Measurements from ENCODE around the gene RP2. TPM values are rescaled to one million over a fixed set of nuclear protein-coding genes. Genes with fewer than 3 reads are reported as not detected.

Gene RP2
- total and polyA plus RNA-seq, 9 of the 15 experiments (the other 6 are each of a cell fraction or from before 2014, with no cell fraction given): 2.0 to 6.9 (median 3.5) TPM

DNA sequence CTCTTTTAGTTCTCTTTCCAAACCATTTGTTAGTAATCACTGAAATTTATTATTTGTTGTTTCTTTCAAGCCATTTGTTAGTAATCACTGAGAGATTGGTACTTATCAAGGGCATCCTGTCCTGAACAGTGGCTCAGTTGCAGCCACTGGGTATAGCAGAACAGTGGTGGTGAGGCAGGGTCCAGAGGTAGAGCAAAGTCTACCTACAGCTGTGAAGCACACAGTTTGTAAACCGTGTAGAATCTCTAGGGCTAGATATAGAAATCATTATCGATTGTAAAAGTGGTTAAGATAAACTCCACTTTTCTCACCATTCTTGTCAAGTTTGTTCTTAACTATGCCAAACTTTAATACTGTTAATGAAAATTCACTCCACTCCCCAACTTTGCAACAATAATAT, 79.4 kb downstream of the RP2 start:
- Histone ChIP-seq H3K9me1 (ENCODE audit: control insufficient read depth, insufficient read depth, low read length) (no peaks in the 10 kb centered on the region), H4K20me1 (replicated peaks; ENCODE audit: control insufficient read depth, insufficient read depth, low read length) (no peaks in the 10 kb centered on the region), H3K4me1 (replicated peaks in 1 of 2; ENCODE audit: control insufficient read depth in 2 of 2, insufficient read depth in 2 of 2, low read length in 2 of 2) (peaks cover 0 to 9% of the 10 kb centered on the region in 2 experiments; a peak in 2 of 5 replicates), H3K9ac (ENCODE audit: insufficient read depth in 1 of 2, low read depth in 2 of 2, low read length in 2 of 2) (no peak overlapping the region), H3K4me2 (ENCODE audit: insufficient read depth, low read length) (no peak overlapping the region), H3K36me3 (ENCODE audit: control insufficient read depth, insufficient read depth, low read length) (no peaks in the 10 kb centered on the region), H3K4me3 (no peak overlapping the region), H3K79me2 (ENCODE audit: control insufficient read depth, insufficient read depth, low read length) (peaks cover 32% of the 10 kb centered on the region), H3K27ac (ENCODE audit: extremely low read depth, low read depth, low read length) (no peak overlapping the region), H2AFZ (ENCODE audit: low read depth, low read length) (no peak overlapping the region), H3K9me3 (replicated peaks; ENCODE audit: control insufficient read depth, insufficient read depth, low read depth, low read length) (0 out of 2 replicates have a peak, but pooled peaks cover 2% of the 10 kb centered on the region), H3K27me3 (ENCODE audit: control insufficient read depth in 2 of 2, insufficient read depth in 2 of 2, low read length in 2 of 2) (no peaks in the 10 kb centered on the region; a peak in 2 of 5 replicates)
- ChIA-PET POLR2A (no interaction called here), CTCF (ENCODE audit: low intra/inter-chr PET ratio) (no interaction called here)
- 0% methylated on average over 2 of the region's 2 CpGs for WGBS (ENCODE audit: insufficient coverage, low coverage, missing lambda C conversion rate)
- in situ Hi-C loops (cut with MboI): no loop called here
- no peak for ATAC-seq
- no TSS peak for BruUV-seq (replicated peaks)
- DNase-seq (ENCODE audit: extremely low read depth in 1 of 4, low spot score in 3 of 4): no peak
- intact Hi-C loops (cut with micrococcal nuclease): no loop called here
- no peak for FAIRE-seq
- no peak for TF ChIP-seq SRSF7 (optimal IDR thresholded peaks at IDR 0.05; ENCODE audit: low read depth, low read length)
- TF ChIP-seq BCL6 (CRISPR knock-in tag; IDR thresholded peaks at IDR 0.05): no peak
- TF ChIP-seq DDX20 (tag; IDR thresholded peaks at IDR 0.05; ENCODE audit: low read depth): no peak
- no peak for TF ChIP-seq ZNF197 (CRISPR knock-in tag; IDR thresholded peaks at IDR 0.05; ENCODE audit: low read depth)
- no peak for TF ChIP-seq CHD4 (IDR thresholded peaks at IDR 0.05; ENCODE audit: insufficient read depth, insufficient replicate concordance, low read depth, low read length, poor library complexity, severe bottlenecking)
- TF ChIP-seq SAFB (IDR thresholded peaks at IDR 0.05; ENCODE audit: borderline replicate concordance, low read depth, low read length): no peak
- TF ChIP-seq, protein P1, sequence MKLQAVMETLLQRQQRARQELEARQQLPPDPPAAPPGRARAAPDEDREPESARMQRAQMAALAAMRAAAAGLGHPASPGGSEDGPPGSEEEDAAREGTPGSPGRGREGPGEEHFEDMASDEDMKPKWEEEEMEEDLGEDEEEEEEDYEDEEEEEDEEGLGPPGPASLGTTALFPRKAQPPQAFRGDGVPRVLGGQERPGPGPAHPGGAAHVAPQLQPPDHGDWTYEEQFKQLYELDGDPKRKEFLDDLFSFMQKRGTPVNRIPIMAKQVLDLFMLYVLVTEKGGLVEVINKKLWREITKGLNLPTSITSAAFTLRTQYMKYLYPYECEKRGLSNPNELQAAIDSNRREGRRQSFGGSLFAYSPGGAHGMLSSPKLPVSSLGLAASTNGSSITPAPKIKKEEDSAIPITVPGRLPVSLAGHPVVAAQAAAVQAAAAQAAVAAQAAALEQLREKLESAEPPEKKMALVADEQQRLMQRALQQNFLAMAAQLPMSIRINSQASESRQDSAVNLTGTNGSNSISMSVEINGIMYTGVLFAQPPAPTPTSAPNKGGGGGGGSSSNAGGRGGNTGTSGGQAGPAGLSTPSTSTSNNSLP (IDR thresholded peaks at IDR 0.05; ENCODE audit: borderline replicate concordance, low read depth, low read length): no peak
- TF ChIP-seq RFX5 (IDR thresholded peaks at IDR 0.05; ENCODE audit: low read depth, low read length): no peak
- TF ChIP-seq SRSF9 (IDR thresholded peaks at IDR 0.05; ENCODE audit: borderline replicate concordance, low read depth, low read length): no peak
- no peak for TF ChIP-seq TBL1XR1 (IDR thresholded peaks at IDR 0.05; ENCODE audit: low read length in 2 of 2)
- TF ChIP-seq, protein P2, sequence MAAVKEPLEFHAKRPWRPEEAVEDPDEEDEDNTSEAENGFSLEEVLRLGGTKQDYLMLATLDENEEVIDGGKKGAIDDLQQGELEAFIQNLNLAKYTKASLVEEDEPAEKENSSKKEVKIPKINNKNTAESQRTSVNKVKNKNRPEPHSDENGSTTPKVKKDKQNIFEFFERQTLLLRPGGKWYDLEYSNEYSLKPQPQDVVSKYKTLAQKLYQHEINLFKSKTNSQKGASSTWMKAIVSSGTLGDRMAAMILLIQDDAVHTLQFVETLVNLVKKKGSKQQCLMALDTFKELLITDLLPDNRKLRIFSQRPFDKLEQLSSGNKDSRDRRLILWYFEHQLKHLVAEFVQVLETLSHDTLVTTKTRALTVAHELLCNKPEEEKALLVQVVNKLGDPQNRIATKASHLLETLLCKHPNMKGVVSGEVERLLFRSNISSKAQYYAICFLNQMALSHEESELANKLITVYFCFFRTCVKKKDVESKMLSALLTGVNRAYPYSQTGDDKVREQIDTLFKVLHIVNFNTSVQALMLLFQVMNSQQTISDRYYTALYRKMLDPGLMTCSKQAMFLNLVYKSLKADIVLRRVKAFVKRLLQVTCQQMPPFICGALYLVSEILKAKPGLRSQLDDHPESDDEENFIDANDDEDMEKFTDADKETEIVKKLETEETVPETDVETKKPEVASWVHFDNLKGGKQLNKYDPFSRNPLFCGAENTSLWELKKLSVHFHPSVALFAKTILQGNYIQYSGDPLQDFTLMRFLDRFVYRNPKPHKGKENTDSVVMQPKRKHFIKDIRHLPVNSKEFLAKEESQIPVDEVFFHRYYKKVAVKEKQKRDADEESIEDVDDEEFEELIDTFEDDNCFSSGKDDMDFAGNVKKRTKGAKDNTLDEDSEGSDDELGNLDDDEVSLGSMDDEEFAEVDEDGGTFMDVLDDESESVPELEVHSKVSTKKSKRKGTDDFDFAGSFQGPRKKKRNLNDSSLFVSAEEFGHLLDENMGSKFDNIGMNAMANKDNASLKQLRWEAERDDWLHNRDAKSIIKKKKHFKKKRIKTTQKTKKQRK (IDR thresholded peaks at IDR 0.05; ENCODE audit: borderline replicate concordance, low read depth, low read length): no peak
- no peak for TF ChIP-seq MBD2 (IDR thresholded peaks at IDR 0.05; ENCODE audit: borderline replicate concordance, low read depth)
- TF ChIP-seq BDP1 (IDR thresholded peaks at IDR 0.05; ENCODE audit: insufficient read depth, insufficient read length): no peak
- TF ChIP-seq, protein P3, sequence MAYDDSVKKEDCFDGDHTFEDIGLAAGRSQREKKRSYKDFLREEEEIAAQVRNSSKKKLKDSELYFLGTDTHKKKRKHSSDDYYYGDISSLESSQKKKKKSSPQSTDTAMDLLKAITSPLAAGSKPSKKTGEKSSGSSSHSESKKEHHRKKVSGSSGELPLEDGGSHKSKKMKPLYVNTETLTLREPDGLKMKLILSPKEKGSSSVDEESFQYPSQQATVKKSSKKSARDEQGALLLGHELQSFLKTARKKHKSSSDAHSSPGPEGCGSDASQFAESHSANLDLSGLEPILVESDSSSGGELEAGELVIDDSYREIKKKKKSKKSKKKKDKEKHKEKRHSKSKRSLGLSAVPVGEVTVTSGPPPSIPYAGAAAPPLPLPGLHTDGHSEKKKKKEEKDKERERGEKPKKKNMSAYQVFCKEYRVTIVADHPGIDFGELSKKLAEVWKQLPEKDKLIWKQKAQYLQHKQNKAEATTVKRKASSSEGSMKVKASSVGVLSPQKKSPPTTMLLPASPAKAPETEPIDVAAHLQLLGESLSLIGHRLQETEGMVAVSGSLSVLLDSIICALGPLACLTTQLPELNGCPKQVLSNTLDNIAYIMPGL (CRISPR knock-in tag; IDR thresholded peaks at IDR 0.05): no peak

All from K562 (cell line).